Ureter (tissue), 1 donor: ENCODE data around the gene ATXN2. TPM values are rescaled to one million over a fixed set of nuclear protein-coding genes. Genes with fewer than 3 reads are reported as not detected.

Source experiments
- DNase-seq: peaks from one replicate; pipeline ENCODE4 v3.0.0-alpha.2; 2020; ENCODE audit warnings: low spot score
- total RNA-seq: library from RNA; stranded (reverse); gene quantifications from one replicate; pipeline ENCODE4 v1.2.4, GENCODE V29; 2023
- donor health status: DM: yes; HTN: yes; CAD: no.

Gene ATXN2
- total RNA-seq, 1 donor from 2014 or later = 120 TPM

DNA sequence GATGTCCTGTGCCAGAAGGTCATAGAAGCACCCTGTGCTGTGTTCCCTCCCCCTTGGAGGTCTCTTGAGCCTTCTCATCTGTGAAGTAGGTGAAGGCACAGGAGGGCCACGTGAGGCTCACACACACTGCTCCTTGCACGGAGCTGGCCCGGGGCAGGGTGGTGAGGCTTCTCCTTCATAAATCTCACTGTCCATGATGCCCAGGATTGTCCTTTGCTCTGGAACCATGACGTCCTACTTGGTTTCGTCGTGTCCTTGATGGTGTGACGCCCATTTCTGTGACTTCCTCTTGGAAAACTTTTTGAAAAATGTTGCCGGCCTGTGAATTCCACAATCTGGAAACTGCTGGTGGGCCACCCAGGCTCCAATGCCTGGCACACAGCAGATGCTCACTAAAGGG lies 159.0 kb downstream of the ATXN2 start:
- DNase-seq = no peak

DNA sequence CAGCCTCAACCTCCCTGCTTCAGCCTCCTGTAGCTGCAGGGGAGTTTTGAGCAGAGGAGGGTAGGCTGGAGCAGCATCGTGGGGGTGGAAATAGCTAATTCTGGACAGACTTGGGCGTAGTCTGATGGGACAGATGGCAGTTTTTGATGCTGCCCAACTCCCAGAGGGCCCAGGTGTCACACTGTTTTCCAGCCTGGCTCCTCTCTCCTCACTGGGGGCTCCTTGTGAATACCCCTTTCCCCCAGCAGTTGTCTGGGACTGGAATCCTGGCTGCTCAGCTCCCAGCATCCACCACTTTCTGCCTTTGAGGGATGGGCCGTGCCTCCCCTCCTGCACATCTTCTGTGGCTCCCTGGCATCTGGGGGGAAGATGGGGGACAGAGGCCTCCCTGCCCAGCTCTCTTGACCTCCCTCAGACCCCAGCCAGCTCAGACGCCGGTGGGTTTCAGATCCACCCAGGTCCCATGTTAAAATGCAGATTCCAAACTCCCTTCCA lies 159.4 kb downstream of the ATXN2 start:
- DNase-seq = no peak

DNA sequence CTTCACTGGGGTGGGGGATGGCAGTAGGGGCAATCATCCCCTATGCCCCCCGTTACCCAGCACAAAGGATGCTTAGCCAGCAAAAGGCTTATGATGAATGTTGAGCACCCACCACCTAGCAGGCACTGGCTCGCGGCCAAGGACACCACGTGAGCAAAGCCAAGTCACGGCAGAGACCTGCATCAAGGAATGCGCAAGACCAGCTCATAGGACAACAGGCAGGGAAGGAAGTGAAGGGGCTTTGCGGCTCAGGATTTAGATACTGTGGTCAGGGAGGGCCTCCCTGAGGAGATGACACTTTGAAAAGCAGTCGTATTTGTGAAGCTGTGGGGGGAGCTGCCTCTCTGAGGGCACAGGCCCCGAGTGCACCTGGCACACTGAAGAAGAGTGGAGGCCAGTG lies 160.6 kb downstream of the ATXN2 start:
- no peak for DNase-seq

DNA sequence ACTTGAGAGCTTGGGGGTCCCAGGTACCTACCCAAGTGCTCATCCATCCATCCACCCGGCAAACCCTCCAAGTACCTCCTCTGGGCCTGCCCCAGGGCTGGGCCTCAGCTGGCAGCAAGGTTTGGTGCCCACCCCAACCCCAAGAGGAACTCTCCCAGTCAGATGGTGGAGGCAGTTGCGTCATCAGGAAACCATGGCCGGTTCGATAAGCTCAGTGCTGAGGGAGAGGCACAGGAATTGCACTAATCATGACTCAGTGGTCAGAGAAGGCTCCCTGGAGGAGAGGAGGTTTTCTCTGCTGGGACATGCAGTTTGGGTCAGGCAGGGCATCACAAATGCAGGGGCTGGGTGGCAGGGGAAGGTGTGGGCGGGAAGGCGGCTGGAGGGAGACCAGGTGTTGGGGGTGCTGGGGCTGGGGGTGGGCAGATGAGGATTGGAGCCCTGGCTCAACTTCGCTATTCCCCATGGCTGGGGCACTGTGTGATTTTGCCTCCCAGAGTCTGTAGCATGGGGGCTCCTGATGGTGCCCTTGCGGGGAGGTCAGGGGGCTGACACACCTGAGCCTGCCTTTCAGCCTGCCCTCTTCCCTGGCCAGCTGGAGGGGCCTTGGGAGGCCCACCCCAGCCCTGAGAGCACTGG lies 161.2 kb downstream of the ATXN2 start:
- DNase-seq = no peak

DNA sequence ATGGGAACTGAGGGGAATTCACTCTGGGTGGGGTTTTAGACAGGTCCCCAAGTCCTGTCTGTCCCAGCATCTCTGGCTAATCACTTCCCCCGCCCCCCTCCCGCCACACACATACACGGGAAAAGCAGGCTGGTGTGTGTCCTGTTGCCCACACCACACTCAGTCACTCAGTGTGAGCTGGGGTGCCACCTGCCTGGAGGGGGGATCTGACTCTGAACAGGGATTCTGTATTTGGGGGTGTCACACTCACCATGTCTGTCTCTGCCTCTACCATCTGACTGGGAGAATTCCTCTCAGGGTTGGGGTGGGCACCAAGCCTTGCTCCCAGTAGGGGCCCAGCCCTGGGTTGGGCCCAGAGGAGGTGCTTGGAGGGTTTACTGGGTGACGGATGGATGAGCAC lies 162.3 kb downstream of the ATXN2 start:
- DNase-seq = no peak

DNA sequence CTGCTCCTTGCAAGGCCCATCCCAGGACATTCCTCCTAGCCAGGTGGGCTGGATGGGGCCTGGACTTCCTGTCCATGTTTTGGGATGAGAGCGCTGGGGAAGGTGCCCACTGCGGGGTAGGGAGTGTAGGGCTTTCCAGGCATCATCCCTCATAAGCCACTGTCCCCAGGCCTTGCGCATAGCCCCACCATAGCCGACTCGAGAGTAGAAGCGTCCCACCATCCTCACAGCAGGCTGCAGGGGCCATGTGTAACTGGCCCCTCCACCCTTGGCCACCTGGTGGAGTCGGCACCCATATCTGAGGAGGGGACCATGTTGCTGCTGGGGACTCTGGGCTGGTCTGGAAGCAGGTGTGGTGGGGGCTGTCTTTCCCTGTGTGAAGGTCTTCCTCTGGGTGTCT lies 162.8 kb downstream of the ATXN2 start:
- DNase-seq = no peak

DNA sequence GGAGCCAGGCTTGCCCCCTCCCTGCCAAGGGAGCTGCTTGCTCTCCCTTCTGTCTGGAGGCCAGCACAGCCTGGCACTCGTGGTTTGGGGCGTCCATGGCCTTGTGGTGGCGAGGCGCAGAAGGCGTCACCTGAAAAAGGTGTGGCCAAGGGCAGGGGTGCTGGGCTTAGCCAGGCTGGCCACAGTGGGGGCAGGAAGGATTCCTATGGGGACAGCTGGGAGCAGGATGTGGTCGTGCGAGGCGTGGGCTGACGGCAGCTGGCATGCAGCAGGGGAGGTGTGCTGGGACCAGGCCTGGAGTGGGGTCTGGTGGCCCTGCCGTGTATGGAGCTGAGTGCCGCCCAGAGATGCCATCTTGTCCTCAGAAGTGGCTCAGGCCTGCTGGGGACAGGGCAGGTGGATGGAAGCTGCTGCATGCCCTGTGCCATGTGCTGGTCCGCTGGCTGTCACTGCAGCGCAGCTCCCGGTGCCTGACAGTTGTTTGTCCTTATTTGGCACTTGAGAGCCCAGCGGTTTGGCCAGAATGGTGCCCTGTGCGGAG lies 163.4 kb downstream of the ATXN2 start:
- no peak for DNase-seq

DNA sequence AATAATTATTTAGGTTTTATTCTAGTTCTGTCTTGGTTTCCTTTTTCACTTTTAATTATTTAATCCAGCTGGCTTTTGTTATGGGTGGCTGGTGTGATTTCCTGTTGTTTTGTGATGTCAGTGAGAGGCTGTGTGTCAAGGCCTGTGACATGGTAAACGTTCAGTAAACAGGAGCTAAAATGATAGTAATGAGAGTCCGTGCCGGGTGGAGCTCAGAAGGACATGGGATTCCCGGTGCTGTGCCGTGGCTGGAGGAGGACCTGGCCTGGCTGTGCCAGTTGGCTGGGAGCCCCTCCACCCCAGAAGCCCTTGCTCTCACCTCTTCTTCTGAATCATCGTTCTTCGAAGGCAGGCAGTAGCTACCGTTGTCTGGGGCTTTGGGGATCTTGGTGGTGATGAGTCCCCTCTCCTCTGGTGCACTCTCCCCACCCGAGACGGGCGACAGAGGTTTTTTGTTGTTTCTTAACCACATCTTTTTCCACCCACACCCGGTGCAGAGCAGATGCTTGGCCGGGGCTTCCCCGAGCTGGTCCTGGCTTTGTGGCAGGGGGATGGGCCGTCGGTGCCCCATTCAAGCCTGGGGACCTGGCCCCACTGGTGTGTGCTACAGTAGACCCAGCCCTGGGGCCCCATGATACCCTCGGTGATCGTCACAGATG lies 164.3 kb downstream of the ATXN2 start:
- peak; percentile 64 for DNase-seq

DNA sequence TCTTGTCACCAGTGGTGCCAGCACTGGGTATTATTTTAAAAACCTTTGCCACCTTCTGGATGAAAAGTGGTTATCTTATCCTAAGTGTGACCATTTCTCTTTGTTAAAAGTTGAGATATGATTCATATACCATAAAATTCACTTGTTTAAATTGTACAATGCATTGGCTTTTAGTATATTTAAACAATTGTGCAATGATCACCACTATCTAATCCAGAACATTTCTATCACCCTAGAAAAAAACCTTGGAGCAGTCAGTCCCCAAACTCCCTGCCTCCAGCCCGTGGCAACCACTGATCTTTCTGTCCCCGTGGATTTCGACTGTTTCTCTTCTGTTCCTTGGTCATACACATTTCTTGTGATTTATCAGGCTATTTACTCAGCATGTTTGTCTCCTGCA lies 165.1 kb downstream of the ATXN2 start:
- DNase-seq = no peak

DNA sequence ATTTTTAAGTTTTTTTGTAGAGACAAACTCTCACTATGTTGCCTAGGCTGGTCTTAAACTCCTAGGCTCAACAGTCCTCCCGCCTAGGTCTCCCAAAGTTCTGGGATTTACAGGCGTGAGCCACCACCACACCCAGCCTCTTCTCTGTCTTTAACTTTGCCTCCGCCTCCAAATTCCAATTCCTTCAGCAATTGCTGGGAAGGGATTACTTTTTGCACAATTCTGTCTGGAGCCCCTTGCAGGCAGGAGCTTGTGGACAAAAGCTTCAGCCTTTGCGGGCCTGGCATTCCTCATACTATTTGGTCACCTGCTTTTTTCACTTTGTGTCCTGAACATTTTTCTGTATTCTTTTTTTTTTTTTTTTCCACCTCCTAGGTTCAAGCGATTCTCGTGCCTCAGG lies 167.3 kb downstream of the ATXN2 start:
- DNase-seq = no peak

DNA sequence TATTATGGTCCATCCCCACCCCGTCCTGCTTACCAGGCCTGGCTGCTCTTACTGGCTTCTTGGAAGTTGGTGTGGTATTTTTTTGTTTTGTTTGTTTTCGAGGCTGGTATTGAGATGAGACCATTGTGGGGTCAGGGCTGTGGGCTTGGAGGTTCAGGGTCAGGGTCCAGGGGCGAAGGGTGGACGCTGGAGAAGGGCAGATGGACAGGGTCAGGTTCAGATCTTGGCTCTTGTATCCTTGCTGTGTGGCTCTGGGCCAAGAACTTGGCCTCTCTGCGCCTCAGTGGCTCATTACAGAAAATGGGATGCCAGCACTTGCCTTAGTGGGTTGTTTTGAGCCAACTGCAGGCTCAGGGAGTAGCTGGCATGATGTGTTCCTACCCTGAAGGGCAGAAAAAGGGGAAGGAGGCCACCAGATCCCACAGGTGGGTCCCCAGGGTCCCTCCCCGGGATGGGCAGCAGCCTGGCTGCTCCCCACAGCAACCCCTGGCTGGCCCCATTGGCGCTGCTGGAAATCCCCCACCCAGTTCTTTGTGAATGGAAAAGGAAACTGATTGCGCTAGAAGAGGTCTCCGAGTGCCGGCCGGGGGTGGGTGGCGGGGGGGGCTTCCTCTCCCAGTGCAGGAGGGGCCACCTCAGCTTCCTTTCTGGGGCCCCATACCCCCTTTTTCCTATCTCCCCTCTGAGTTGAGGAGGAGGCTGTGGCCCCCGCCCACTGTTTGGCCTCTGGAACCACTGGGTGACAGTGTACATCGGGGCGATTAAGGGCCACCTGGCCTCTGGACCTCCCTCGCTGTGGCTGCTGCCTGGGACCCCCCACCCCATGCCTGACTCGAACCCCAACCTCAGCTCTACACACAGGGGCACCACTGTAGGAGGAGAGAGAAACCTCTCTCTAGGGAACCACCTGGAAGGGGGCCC lies 168.4 kb downstream of the ATXN2 start:
- no peak for DNase-seq

DNA sequence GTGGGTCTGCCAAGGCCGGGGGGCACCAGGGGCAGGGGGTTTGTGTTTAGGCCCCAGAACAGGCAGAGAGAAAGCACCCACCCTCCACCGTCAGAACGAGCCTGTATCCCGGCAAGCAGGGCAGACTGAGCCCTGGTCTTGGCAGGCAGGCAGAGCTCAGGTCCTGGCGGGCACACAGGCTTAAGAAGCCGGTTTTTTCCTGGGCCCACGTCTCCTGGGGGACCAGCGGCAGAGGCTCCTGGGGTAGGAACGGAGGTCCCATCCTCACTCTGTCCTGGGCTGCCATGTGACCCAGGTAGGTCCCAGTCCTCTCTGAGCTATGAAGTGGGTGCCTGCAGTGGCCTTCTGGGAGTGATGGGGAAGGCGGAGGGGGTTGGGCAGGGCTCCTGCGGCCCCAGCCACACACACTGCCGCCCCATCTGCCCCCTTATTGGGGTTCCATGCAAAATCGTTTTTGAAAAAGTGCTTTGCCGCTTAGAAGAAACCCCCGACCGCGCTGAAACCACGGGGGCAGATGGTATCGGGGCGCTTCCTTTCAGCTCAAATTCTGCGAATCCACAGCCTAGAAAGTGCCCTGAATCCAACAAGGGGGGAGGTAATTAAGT lies 169.2 kb downstream of the ATXN2 start:
- DNase-seq = no peak

DNA sequence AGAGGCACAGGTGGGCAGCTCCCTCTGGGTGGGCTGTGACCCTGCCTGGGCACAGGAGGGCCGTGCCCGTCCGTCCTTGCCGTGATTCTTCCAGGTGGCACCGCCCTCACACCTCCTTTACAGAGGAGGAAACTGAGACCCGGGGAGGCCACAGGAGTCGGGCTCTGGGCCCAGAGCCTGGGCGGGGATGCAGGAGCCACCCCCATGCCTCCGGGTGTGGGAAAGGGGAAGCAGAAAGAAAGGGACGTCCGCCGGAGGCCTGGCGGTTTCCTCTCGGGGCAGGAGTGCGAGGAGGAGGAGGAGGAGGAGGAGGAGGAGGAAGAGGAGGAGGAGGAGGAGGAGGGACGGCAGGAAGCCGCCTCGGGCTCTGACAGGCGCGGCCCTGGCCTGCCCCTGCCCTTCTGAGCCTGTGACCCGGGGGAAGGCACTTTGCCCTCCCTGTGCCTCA lies 170.4 kb downstream of the ATXN2 start:
- DNase-seq = no peak

DNA sequence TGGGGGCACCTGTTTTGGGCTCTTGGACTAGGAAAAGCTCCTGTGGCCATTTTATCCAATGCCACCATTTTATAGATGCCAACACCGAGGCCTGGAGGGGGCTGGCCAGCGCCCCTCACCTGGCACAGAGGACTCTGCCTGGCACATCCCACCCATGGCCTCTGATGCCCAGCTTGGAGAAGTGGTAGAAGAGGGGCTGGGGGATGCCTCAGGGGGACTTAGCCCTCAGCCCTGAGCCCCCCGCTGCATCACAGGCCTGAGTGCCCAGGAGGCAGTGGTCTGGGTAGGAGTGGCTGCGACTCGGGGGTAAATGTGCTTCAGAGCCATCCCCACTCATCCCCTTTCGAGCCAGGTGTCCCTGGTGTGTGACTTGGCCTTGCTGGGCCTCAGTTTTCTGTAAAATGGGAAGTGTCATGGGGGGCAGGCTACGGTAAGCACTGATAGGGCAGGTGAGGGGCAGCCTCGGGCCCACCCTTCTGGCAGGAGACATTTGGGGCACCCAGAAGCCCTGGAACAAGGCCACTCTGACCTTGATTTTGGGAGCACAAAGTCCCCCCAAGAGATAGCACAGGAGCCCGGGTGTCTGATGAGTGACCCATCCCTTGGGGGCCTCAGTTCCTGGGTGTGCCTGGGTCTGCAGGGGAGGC lies 170.9 kb downstream of the ATXN2 start:
- DNase-seq = no peak

DNA sequence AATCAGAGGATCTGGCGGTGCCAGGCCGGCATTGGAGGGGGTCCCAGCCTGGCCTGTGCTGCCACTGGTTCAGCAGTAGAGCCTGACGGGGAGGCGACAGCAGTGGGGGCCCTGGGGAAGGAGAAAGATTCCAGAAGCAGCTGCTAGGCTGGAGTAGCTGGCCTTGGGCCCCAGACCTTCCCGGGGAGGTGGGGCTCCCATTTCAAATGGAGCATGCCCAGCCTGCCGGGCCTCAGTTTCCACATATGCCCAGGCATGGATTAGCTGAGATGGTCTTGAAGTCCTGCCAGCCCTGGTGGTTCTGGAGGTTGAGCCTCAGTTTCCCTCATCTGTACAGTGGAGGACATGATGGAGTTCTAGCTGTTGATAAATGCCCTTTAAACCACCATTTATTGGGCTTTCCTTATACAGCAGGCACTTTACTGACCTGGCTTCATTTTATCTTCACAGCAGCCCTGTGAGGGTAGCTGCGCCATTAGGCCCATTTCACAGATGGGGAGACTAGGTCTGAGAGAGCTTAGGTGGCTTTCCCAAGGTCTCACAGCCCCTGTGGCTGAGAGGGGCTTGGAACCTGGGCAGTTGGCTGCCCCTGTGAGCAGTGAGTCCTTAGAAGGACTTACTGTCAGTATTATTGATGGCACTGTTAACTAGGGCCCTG lies 171.6 kb downstream of the ATXN2 start:
- no peak for DNase-seq

DNA sequence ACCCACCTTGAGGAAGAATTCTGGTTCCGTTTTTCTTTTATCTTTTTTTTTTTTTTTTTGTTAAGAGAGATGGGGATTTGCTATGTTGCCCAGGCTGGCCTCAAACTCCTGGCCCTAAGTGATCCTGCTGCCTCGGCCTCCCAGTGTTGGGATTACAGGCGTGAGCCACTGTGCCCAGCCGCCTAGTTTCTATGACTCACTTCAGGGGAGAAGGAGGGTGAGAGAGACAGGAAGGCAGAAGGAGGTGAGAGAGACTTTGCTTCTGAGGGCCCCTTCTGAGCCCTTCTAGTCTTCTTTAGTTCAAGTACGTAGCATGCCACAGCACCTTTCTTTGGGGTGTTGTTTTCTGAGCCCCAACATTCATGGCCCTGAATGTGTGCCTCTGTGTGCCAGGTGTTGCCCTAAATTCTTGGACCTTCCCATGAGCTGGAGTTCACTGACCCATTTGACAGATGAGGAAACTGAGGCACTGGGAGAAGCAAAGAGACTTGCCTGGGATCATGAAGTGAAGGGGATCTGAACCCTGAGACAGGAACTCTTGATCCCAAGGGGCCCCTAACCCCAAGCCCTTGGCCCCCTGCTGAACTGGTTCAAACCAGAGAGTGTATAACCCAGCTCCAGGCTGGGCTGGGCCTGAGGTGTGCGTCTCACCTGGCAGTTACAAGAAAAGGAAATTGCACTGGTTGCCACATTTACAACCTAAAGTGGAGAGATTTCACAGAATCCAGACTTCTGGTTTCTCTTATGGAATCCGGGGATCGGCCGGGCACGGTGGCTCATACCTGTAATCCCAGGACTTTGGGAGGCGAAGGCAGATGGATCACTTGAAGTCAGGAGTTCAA lies 172.6 kb downstream of the ATXN2 start:
- DNase-seq = no peak

DNA sequence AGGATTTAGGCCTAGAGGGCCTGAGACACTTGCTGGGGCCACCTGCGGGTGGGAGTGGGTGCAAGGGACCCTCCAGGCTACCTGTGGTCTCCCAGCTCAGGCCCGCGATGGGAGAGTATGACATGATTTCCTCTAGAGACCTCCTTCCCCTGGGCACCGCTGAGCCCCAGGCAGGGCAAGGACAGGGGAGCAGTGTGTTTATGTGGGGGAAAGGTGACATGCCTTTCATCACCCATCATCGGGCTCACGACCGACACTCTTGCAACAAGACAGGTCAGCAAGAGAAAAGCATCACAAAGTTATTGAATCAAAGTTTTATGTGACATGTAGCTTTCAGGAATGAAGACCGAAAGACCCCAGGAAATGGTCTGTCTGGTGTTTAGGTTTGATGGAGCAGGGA lies 173.5 kb downstream of the ATXN2 start:
- no peak for DNase-seq

DNA sequence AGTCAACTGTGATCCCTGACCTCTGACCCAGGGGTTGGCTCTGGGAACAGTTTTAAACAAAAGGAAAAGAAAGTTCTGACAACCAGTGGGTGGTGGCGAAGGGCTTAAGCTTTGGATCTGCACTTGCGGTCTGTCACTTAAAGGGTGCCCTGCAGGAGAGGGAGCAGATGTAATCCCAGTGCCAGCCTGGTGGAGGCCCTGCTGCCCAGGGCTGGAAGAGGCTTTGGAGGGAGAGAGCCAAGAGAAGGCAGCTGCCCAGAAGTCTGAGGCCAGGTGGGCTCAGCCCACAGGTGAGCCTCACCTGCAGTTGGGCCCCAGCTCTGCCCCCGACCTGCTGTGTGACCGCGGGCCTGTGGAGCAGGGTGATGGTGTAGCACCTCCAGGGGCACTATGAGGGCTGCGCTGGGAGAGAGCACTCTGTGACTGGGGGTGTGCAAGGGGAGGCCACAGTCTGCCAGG lies 174.3 kb downstream of the ATXN2 start:
- DNase-seq = no peak

DNA sequence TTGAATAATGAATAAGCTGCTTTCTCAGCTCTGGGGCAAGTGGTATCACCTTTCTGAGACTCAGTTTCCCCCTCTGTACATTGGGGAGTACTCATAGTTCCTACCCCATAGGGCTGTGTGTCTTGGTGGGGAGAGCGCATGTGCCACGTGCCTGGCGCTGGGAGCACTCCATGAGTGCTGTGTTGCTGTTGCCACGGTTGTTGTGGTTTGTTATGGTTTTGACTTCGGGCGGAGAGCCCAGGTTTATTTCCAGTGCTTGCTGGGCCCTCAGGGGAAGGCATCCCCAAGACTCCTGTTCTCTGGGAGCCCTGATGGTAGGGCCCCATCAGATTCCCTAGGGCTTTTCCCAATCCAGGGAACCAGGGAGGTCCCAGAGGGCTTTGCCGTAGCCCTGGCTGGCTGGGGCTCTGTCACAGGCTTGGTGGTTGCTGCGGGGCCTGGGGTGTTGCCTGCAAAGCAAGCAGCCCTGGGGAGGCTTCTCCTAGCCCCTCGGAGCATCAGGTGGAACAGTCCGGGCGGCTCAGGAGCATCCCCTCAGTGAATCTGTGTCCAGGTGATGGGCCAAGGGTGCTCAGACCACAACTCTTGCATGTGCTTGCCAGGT lies 174.8 kb downstream of the ATXN2 start:
- no peak for DNase-seq
